Chondrocyte (in vitro differentiated cells): ENCODE results near the gene VIM. TPM values are rescaled to one million over a fixed set of nuclear protein-coding genes. Genes with fewer than 3 reads are reported as not detected.
A peak's percentile ranks its signal among the peaks of the same experiment; 100 is the strongest.

Experiments
- DNase-seq: peaks from one replicate; pipeline ENCODE4 v3.0.0; 2021; ENCODE audit warnings: mixed read lengths, low spot score
- H3K27ac Mint-ChIP-seq: one replicate; pipeline ENCODE4 v1.8.0; 2021; ENCODE audit warnings: mild to moderate bottlenecking, moderate library complexity, mixed read lengths; ENCODE audit not compliant: unreplicated experiment
- H3K27me3 Mint-ChIP-seq: 2 replicates; pipeline ENCODE4 v1.8.0; 2021; ENCODE audit warnings: low read depth, mixed read lengths
- H3K36me3 Mint-ChIP-seq: 2 replicates; pipeline ENCODE4 v1.8.0; 2021; ENCODE audit warnings: low read depth, mixed read lengths
- H3K4me1 Mint-ChIP-seq: 2 replicates; pipeline ENCODE4 v1.8.0; 2021; ENCODE audit warnings: low read depth, mild to moderate bottlenecking, mixed read lengths
- H3K4me3 Mint-ChIP-seq: one replicate; pipeline ENCODE4 v1.8.0; 2021; ENCODE audit warnings: mild to moderate bottlenecking, moderate library complexity, mixed read lengths; ENCODE audit not compliant: unreplicated experiment
- H3K9me3 Mint-ChIP-seq: 2 replicates; pipeline ENCODE4 v1.8.0; 2021; ENCODE audit warnings: low read depth, mixed read lengths
- total RNA-seq: library from RNA; stranded (reverse); gene quantifications from 3 replicates; pipeline ENCODE4 v1.2.1, GENCODE V29; 2021
- TF ChIP-seq, protein P1 (sequence below): fragments of 200-600 bp; sonication (generic); IDR thresholded peaks from 2 replicates; pipeline ENCODE4 v1.5.0; 2021; ENCODE audit warnings: antibody characterized with exemption, mild to moderate bottlenecking, moderate library complexity

Gene VIM
- total RNA-seq, 1 donor from 2014 or later = 4,580 TPM

DNA sequence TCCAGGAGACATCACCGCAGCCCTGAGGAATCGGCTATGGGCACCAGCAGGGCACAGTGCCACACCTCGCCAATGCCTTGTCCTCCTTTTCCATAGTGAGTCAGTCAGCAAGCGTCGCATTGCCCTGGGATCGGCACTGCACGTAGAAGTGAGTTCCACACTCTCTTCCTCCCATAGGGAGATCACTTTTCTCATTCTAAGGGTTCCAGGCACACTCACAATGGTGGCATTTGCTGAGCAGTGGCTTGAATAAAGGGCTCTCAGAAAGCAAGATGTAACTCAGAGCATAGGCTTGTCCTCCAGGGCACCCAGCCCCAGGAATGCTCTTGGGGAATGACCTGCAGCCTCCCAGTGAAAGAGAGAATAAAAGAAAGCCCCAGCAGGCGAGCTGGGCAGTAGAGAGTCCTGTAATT lies 1.1 kb upstream of the VIM start:
- H3K4me3 Mint-ChIP-seq = peak overlapping the region; percentile 89
- peaks cover 23% of the 10 kb centered on the region for H3K36me3 Mint-ChIP-seq
- DNase-seq = no peak
- H3K4me1 Mint-ChIP-seq = peaks cover 29% of the 10 kb centered on the region
- no peaks in the 10 kb centered on the region for H3K27me3 Mint-ChIP-seq
- TF ChIP-seq, protein P1, sequence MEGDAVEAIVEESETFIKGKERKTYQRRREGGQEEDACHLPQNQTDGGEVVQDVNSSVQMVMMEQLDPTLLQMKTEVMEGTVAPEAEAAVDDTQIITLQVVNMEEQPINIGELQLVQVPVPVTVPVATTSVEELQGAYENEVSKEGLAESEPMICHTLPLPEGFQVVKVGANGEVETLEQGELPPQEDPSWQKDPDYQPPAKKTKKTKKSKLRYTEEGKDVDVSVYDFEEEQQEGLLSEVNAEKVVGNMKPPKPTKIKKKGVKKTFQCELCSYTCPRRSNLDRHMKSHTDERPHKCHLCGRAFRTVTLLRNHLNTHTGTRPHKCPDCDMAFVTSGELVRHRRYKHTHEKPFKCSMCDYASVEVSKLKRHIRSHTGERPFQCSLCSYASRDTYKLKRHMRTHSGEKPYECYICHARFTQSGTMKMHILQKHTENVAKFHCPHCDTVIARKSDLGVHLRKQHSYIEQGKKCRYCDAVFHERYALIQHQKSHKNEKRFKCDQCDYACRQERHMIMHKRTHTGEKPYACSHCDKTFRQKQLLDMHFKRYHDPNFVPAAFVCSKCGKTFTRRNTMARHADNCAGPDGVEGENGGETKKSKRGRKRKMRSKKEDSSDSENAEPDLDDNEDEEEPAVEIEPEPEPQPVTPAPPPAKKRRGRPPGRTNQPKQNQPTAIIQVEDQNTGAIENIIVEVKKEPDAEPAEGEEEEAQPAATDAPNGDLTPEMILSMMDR = no peak
- H3K9me3 Mint-ChIP-seq = no peaks in the 10 kb centered on the region
- H3K27ac Mint-ChIP-seq = peak overlapping the region; percentile 99

DNA sequence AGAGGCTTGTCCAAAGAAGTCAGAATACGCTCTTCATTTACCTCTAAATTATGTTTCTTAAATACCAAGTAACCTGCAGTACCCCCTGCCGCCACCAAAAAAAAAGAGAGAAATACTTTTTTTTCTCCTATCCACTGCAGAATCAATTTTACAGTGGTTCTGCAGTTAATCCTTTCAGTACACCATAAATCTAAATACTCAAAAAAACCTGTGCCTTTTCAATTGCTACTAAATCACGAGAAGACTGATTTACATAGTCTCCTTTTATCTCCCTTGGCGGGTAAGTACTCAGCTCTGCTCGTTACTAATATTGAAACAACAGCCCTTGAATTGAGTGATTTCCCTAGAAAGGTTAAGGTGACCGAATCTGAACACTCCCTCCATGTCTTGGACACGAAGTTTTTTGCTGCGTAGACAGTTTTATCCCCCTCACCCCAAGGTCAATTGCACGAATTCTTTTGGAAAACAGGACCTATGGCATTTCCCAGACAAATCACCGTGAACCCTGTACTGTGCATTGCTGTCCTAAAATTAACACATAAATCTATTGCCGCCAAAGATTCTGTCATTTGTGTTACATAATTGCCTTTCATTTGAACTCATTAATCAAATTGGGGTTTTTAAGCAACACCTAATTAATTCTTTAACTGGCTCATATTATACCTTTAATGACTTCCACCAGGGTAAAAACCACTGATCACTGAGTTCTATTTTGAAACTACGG lies 512 bp upstream of the VIM start:
- DNase-seq = no peak

DNA sequence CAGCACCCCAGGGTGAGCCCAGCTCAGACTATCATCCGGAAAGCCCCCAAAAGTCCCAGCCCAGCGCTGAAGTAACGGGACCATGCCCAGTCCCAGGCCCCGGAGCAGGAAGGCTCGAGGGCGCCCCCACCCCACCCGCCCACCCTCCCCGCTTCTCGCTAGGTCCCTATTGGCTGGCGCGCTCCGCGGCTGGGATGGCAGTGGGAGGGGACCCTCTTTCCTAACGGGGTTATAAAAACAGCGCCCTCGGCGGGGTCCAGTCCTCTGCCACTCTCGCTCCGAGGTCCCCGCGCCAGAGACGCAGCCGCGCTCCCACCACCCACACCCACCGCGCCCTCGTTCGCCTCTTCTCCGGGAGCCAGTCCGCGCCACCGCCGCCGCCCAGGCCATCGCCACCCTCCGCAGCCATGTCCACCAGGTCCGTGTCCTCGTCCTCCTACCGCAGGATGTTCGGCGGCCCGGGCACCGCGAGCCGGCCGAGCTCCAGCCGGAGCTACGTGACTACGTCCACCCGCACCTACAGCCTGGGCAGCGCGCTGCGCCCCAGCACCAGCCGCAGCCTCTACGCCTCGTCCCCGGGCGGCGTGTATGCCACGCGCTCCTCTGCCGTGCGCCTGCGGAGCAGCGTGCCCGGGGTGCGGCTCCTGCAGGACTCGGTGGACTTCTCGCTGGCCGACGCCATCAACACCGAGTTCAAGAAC lies 1.1 kb downstream of the VIM start:
- DNase-seq = peak; percentile 97

More for the DNA sequence above, 512 bp upstream of the VIM start:
- H3K4me1 Mint-ChIP-seq = peaks cover 30% of the 10 kb centered on the region
- no peaks in the 10 kb centered on the region for H3K9me3 Mint-ChIP-seq
- TF ChIP-seq, protein P1 = peak; percentile 80
- H3K4me3 Mint-ChIP-seq = peak overlapping the region; percentile 89
- peaks cover 29% of the 10 kb centered on the region for H3K36me3 Mint-ChIP-seq
- H3K27me3 Mint-ChIP-seq = no peaks in the 10 kb centered on the region
- peak overlapping the region; percentile 99 for H3K27ac Mint-ChIP-seq

DNA sequence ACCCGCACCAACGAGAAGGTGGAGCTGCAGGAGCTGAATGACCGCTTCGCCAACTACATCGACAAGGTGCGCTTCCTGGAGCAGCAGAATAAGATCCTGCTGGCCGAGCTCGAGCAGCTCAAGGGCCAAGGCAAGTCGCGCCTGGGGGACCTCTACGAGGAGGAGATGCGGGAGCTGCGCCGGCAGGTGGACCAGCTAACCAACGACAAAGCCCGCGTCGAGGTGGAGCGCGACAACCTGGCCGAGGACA lies 1.6 kb downstream of the VIM start:
- H3K4me1 Mint-ChIP-seq = peaks cover 50% of the 10 kb centered on the region
- H3K27ac Mint-ChIP-seq = peak overlapping the region; percentile 99
- TF ChIP-seq, protein P1 = no peak
- H3K27me3 Mint-ChIP-seq = no peaks in the 10 kb centered on the region
- H3K4me3 Mint-ChIP-seq = peak overlapping the region; percentile 89
- H3K9me3 Mint-ChIP-seq = no peaks in the 10 kb centered on the region
- H3K36me3 Mint-ChIP-seq = peaks cover 46% of the 10 kb centered on the region
- DNase-seq = no peak

More for the DNA sequence above, 1.1 kb downstream of the VIM start:
- Mint-ChIP-seq H3K27me3 (no peaks in the 10 kb centered on the region), H3K36me3 (peaks cover 41% of the 10 kb centered on the region), H3K9me3 (no peaks in the 10 kb centered on the region), H3K4me1 (peaks cover 45% of the 10 kb centered on the region), H3K27ac (peak overlapping the region; percentile 99), H3K4me3 (peak overlapping the region; percentile 89)
- TF ChIP-seq, protein P1 = peak; percentile 29

DNA sequence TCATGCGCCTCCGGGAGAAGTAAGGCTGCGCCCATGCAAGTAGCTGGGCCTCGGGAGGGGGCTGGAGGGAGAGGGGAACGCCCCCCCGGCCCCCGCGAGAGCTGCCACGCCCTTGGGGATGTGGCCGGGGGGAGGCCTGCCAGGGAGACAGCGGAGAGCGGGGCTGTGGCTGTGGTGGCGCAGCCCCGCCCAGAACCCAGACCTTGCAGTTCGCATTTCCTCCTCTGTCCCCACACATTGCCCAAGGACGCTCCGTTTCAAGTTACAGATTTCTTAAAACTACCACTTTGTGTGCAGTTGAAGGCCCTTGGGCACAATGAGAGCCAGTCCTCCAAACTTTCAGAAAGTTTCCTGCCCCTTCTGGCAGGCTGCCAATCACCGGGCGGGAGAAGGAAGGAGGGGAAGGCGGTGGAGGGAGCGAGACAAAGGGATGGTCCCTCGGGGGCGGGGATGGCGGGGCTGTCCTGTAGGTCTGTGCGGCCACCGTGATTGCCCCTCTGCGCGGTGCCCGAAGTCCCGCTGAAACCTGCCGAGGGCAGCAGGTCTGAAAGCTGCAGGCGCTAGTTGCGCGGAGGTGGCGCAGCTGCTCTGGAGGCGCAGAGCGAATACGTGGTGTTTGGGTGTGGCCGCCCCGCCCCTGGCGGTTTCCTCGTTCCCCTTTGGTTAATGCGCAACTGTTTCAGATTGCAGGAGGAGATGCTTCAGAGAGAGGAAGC lies 2.1 kb downstream of the VIM start:
- peak overlapping the region; percentile 89 for H3K4me3 Mint-ChIP-seq
- TF ChIP-seq, protein P1 = no peak
- peak overlapping the region; percentile 99 for H3K27ac Mint-ChIP-seq
- no peaks in the 10 kb centered on the region for H3K9me3 Mint-ChIP-seq
- H3K36me3 Mint-ChIP-seq = peaks cover 50% of the 10 kb centered on the region
- no peaks in the 10 kb centered on the region for H3K27me3 Mint-ChIP-seq
- peak; percentile 94 for DNase-seq
- H3K4me1 Mint-ChIP-seq = peaks cover 55% of the 10 kb centered on the region
